NOMO-1 treated with dmso at 0.1 percent for 144 hours (cell line): ENCODE data around the gene SPEF1.
"Not testable (repeated sequence)": the region's sequence is repeated elsewhere in the genome, so short reads cannot be mapped to it uniquely, and the experiment has no call there.

Experiments
- DNase-seq: peaks from one replicate; lab custom pipeline; 2025; ENCODE audit not compliant: unreplicated experiment; lab: John Stamatoyannopoulos, UW

SPEF1 gene, protein sequence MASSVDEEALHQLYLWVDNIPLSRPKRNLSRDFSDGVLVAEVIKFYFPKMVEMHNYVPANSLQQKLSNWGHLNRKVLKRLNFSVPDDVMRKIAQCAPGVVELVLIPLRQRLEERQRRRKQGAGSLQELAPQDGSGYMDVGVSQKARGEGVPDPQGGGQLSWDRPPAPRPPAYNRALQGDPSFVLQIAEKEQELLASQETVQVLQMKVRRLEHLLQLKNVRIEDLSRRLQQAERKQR

DNA sequence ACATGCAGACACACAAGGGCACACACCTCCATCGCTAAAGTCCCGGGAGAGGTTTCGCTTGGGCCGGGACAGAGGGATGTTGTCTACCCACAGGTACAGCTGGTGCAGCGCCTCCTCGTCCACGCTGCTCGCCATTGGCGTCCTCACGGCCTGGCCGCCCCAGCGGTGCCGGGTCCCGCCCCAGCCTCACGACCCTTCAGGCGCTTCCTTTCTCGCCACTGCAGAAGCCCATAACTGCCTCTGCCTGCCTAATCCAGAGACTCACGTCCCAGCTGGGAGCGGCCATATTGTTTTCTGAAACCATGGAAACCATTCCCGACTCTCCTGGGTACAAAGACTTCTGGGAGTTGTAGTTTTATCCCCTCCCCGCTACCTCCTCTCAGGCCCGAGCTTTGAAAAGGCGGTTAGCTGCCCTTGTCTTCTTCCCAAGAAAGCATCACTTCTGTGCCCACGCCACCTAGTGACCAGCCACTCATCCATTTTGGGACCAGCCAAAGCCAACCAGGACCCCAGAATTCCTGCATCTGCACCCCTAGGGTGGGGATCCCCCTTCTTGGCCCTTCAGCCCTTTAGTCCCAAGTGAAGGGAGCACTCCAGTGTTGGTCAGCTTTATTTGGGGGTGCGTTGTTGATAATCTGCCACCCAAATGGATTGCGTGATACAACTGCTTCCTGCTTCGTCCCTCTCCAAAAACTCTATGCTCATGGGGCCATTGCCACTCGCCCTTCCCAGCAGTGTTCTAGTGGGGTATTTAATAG is at the start of gene SPEF1:
Gene SPEF1, minus strand, starts transcription at position 296 of the 758 bp plus-strand sequence. Its CDS starts 161 bp downstream, at position 135.
- peak; percentile 88 for DNase-seq

DNA sequence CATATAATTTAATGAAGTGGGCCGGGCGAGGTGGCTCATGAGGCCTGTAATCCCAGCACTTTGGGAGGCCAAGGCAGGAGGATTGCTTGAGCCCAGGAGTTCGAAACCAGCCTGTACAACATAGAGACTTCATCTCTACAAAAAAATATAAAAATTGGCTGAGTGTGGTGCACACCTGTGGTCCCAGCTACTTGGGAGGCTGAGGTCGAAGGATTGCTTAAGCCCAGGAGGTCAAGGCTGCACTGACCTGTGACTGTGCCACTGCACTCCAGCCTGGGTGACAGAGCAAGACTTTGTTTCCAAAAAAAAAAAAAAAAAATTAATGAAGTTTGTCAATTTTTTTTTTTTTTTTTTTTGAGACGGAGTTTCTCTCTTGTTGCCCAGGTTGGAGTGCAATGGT is 48.6 kb upstream of the SPEF1 start:
- DNase-seq: not testable (repeated sequence)

DNA sequence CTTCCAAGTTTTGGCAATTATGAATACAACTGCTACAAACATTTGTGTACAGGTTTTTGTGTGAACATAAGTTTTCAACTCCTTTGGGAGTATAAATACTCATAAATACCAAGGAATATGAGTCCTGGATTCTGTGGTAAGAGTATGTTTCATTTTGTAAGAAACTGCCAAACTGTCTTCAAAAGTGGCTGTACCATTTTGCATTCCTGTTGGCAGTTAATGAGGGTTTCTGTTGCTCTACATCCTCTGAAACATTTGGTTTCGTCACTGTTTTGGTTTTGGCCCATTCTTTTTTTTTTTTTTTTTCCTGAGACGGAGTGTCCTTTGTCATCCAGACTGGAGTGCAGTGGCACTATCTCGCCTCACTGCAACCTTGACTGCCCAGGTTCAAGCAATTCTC is 47.5 kb upstream of the SPEF1 start:
- no peak for DNase-seq

DNA sequence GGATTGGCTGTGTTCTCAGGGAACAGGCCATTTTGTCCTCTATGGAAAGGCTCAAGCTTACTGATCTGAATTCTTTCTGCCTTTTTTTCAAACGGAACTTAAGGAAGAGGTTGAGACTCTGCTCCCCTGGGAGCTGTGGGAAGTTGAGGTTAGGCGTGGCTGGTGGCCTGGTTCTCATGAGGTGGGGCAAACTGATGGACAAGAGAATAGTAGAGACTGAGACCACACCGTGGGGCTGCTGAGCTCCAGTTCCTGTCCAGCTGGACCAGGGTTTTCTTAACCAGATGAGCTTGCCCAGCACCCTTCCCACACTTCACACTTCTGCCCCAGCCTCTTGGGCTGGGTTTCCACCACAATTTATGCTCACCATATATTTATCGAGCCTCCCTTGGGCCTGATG is 45.2 kb upstream of the SPEF1 start:
- no peak for DNase-seq

DNA sequence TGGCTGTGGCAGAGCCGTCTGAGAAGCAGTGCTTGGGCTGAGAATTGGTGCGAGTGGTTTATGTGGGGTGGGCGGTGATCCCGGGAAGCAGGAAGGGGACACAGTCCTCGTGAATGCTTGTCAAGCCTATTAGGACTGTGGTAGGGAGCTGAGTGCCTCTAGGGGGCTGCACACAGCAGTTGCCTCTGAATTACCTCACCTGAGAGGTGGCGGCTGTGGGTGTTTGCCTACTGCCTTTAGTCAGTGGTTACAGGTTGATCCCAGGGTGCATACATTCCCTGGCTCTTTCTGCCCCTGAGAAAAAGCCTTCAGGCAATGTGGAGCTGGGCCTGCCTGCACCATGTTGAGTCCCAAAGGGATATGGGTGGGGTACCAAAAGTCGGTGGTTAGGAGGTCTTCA is 44.3 kb upstream of the SPEF1 start:
- no peak for DNase-seq

DNA sequence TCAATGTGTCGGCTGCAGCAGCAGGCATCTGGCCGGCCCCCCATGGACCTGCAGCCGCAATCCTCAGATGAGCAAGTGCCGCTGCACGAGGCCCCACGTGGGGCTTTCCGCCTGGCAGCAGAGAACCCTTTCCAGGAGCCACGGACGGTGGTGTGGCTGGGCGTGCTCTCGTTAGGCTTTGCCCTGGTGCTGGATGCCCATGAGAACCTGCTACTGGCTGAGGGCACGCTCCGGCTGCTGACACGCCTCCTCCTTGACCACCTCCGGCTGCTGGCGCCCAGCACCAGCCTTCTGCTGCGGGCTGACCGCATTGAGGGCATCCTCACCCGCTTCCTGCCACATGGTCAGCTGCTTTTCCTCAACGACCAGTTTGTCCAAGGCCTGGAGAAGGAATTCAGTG is 42.6 kb upstream of the SPEF1 start:
- no peak for DNase-seq

DNA sequence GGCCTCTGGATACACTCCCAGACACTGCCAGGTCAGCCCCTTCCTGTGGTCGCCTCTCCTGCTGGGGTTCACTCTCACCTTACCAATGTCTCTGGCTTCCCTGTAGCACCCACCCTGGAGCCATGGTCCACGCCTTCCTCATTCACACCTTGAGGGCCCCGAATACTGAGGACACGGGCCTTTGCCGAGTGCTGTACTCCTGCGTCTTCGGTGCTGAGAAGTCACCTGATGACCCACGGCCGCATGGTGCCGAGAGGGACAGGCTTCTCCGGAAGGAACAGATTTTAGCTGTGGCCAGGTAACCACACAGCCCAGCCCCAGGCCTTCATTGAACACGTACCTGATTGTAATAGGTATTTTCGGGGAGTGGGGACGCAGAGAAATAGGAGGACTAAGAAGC is 40.7 kb upstream of the SPEF1 start:
- DNase-seq: no peak

DNA sequence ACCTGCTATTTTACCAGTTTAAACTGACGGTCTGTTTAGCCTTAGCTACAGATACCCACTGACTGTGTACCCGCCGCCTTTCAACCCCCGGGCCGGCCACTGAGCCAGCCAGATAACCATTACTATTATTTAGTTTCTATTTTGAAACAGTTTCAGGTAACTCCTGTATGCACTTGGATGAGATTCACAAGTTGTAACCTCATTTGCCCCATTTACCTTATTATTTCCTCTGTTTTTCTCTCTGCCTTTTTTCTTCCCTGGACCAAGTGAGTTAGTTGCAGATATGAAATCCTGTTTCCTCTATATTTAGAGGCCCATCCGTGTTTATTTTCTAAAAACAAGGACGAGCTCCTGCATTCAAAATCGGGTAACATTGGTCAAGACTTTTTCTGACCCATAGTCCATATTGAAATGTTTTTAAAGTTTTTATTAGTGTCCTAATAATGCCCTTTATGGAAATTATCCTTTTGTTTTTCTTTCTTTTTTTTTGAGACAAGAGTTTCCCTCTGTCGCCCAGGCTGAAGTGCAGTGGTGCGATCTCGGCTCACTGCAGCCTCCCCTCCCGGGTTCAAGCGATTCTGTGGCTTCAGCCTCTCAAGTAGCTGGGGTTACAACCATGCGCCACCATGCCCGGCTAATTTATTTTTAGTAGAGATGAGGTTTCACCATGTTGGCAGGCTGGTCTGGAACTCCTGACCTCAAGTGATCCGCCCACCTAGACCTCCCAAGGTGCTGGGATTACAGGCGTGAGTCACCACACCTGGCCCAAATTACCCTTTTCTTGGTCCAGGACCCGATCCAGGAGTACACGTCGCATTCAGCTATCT is 39.9 kb upstream of the SPEF1 start:
- no peak for DNase-seq

DNA sequence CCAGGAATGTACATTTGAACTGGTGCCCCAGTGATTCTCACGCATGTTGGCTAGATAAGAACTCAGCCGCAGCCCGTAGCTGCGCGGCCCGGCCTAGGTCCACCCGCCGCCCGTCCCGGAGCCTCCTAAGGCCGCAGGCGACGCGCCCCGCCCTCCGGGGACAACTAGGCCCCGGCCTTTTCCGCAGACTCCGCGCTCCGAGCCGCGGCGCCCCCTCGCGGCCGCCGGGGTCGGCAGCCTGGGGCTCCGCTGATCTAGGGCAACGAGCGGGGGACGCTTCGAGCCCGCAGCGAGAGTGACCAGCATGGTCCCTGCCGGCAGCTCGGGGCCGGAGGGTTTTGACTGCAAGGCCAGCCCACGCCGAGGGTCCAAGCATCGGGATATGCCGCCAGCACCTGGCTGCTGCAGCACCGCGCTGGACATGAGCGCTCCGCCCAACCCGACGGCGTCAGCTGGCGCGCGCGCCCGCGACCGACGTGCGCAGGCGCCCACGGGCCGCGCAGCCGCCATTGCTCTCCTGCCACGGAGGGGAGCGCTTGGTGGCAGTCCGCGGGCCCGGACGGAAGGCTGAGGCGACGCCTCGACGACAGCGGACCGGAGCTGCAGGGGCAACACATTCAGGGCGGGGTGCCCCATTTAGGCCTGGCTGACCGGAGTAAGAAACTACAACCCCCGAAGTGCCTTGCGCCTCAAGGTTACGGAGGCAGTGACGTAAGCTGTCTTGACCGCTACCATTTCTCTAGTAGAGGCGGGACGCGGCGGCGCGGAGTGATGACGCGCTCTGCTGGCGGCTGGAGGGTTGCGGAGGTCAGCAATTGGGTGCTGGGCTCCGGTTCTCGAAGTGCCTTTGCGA is 39.0 kb upstream of the SPEF1 start, which contains the start of gene AP5S1:
Gene AP5S1, plus strand, starts transcription at position 500 of the 853 bp plus-strand sequence. CDS start 1,571 bp downstream, outside the sequence.
- peak; percentile 93 for DNase-seq

DNA sequence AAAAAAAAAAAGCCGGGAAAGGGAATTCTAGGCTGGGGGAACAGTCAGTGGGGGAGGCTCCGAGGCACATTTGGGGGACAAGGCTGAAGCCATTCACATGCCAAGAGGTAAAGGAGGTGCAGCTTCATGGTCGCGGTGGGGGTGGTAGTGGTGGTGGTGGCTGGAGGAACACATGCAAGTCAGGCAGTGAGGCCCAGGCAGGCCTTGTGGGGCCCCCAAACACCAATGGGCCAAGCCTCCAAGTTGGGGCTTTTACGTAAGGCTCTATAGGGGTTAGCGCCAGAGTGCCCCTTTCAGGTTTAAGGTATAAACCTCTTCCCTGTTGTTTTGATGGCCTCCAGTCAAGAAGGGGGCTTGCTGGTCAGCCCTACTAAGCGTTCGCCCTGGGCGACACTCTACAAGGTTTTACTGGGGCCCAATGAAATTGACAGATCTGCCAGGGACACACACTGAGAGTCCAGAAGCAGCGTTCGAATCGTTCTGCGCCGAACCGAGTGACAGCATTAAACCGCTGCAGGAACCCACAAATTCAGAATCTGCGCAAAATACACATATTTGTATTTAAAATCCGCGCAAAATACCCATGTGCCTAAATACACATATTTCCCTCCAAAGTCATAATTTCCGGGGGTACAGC is 38.3 kb upstream of the SPEF1 start:
- DNase-seq: no peak

DNA sequence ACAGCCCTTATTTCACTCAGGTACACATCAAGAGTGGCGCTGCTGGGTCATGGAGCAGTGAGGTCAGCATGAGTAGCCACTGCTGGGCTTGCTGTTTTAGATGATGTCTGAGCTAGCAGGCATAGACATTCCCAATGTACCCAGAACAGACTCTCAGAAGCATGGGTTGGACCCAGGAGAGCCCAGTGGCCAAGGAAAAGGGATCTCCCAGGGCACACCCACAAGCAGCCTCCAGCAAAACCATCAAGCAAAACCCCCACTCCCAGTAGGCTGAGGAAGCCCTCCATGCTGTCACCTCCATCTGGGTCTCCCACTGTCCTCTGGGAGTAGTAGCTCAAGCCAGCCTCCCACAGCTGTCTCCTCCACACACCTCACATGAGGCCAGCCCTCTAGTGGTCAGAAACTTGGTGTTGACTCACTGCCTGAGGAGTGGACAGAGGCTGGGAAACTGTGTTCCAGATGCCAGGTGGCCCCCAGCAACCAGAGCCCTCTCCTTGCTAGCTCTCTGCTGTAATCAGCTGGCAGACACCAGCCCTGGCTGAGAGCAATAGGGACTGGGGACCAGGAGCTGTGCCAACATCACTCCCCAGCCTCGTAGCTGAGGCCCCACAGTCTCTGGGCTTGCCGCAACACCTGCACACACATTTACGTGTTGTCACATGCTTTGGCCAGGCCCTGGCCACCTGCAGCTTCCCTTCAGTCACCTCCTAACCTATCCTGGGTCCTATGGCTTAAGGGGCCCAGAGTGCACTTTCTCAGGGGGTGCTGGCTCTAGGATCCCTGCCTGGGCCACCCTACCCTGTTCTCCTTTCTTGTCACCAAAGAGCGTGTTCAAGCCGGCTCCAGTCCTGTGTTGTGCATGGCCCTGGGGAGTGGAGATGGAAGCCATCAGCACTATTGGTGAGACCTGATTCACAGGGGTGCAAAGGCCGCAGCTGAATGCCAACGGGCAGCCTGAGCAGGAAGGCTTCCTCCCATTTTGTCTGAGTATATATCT is 37.2 kb upstream of the SPEF1 start:
- DNase-seq: peak; percentile 21

DNA sequence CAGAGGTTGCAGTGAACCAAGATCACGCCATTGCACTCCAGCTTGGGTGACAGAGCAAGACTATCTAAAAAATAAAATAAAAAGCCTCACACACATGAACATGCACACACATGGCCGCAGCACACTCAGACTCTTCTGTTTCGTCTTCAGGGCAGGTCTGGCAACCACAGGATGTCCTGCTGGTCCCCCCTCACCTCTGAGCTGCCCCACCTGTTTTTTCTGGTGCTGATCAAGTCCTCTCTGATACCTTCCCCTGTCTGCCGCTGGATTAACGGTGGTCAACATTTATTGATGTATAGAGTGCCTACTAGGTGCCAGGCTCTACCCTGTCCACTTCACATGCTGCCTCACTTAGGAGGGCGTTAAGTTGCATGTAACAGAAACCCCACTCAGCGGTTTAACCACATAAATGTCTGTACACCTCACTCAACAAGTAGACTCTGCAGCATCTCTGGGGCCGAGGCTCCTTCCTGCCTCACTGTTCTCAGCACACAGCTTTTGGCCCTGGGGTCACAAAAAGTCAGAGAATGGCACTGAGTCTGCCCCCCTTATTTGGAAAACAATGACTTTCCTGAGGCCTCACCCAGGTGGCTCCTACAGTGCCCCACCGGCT is 34.6 kb upstream of the SPEF1 start:
- DNase-seq: no peak

DNA sequence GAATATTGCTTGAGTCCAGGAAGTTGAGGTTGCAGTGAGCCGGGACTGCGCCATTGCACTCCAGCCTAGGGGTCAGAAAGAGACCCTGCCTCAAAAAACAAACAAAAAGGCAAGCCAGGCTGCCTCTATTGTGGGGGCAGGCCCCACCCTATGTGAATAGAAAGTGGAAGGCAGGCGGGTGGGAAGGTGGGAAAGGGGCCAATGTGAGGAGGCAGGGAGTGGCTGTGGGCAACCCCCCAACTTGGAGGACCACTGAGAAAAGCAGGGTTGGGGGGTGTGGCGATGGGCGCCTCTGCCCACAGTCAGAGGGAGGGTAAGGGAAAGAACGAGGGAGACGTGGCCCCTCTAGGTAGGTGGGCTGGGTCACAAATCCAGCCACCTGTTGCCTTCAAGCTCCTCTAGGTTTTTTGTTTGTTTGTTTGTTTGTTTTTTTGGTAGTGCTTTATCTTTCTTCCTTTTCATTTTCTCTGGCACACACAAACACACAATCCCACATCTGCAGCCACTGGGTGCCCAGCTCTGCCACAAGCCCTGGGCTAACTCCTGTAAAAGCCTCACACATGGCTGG is 33.8 kb upstream of the SPEF1 start:
- no peak for DNase-seq

DNA sequence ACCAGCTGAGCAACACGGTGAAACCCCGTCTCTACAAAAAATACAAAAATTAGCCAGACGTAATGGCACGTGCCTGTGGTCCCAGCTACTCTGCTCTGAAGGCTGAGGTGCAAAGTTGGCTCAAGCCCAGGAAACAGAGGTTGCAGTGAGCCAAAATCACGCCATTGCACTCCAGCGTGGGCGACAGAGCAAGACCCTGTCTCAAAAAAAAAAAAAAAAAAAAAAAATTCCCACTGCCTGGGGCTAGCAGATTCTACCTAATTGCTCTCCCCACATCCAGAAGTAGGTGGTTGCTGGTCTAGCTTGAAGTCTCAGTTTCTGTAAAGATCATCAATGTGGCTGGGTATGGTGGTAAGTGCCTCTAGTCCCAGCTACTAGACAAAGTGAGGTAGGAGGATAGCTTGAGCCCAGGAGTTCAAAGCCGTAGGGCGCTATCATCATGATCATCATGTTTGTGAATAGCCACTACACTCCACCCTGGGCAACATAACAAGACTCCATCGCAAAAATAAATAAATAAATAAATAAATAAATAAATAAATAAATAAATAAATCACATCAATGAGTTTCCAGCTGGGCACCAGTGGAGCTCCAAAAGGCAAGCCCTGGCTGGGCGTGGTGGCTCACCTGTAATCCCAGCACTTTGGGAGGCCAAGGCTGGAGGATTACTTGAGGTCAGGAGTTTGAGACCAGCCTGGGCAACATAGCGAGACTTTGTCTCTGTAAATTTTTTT is 32.8 kb upstream of the SPEF1 start:
- DNase-seq: no peak

DNA sequence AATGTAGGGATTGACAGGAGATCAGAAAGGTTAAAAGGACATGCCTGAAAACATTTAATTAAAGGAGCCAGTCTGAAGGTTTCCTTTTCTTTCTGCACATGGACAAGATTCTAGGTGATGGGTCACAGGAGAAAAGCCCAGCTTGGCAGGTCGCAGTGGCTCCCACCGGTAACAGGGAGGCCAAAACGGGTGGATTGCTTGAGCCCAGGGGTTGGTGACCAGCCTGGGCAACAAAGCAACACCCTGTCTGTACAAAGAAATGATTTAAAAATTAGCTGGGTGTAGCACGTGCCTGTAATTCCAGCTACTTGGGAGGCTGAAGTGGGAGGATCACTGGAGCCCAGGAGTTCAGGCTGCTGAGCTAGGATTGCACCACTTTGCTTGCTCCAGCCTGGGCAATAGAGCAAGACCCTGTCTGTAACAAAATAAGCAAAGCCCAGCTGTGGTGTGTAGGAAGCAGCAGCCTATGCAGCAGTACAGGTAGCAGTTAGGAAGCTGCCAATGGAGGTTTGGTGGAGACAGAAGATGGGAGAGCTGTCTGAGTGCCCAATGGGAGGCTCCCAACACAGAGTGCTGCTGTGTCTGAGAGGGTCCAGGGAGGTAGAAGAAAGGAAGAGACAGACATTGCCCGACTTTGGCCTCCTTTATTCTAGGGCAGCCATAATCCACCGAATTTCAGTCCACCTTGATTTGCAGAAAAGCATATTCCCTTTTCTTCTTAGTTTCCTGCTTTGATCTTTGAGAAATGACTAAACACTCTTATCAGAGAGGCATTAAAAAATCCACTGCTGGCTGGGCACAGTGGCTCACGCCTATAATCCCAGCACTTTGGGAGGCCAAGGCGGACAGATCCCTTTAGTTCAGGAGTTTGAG is 32.0 kb upstream of the SPEF1 start:
- DNase-seq: no peak

DNA sequence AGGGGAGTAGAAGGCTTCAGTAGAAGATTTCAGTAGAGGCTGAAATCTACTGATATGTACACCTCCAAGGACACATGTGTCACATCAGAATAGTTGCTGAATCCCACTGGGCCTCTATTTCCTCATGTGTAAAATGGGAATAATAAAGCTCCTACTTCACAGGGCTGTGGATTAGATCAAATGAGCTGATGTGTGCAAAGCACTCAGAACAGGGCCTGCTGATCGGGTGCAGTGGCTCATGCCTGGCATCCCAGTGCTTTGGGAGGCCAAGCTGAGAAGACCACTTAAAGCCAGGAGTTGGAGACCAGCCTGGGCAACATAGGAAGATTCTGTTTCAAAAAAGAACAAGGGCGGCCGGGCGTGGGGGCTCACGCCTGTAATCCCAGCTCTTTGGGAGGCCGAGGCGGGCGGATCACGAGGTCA is 31.0 kb upstream of the SPEF1 start:
- no peak for DNase-seq
